Mesendoderm (in vitro differentiated cells): Measurements from ENCODE around the gene LACTBL1. TPM values are rescaled to one million over a fixed set of nuclear protein-coding genes. Genes with fewer than 3 reads are reported as not detected.

Source experiments
- DNase-seq: peaks from one replicate; pipeline ENCODE4 v3.0.0; 2013
- H2AK5ac ChIP-seq: 2 replicates; pipeline ENCODE4 v1.6.1; 2013; ENCODE audit warnings: low read length, inconsistent platforms
- H2BK120ac ChIP-seq: 2 replicates; pipeline ENCODE4 v1.6.1; 2013; ENCODE audit warnings: low read depth, mild to moderate bottlenecking, low read length, moderate library complexity, mixed read lengths
- H2BK15ac ChIP-seq: replicated peaks from 2 replicates; pipeline ENCODE4 v1.6.1; 2013; ENCODE audit warnings: low read depth, mild to moderate bottlenecking, moderate library complexity
- H2BK5ac ChIP-seq: 2 replicates; pipeline ENCODE4 v1.6.1; 2013; ENCODE audit warnings: low read length, inconsistent platforms
- H3K18ac ChIP-seq: 2 replicates; pipeline ENCODE4 v1.6.1; 2013; ENCODE audit warnings: mild to moderate bottlenecking, low read length, mixed read lengths
- H3K23ac ChIP-seq: one replicate; pipeline ENCODE4 v1.6.1; 2013; ENCODE audit warnings: low read length
- H3K27ac ChIP-seq: 2 replicates; pipeline ENCODE4 v1.5.1; 2013; ENCODE audit warnings: low read depth, mild to moderate bottlenecking, inconsistent platforms, low read length, moderate library complexity
- H3K27me3 ChIP-seq: 2 replicates; pipeline ENCODE4 v1.6.1; 2013; ENCODE audit warnings: low read length, control low read depth, mild to moderate bottlenecking, inconsistent platforms; ENCODE audit not compliant: insufficient read depth, poor library complexity
- H3K36me3 ChIP-seq: 2 replicates; pipeline ENCODE4 v1.6.1; 2013; ENCODE audit warnings: low read length, inconsistent platforms; ENCODE audit not compliant: control insufficient read depth, insufficient read depth
- H3K4ac ChIP-seq: one replicate; pipeline ENCODE4 v1.6.1; 2013; ENCODE audit warnings: low read depth, mild to moderate bottlenecking, low read length, moderate library complexity
- H3K4me1 ChIP-seq: 2 replicates; pipeline ENCODE4 v1.6.1; 2013; ENCODE audit warnings: low read depth, low read length, inconsistent platforms; ENCODE audit not compliant: control insufficient read depth
- H3K4me2 ChIP-seq: 2 replicates; pipeline ENCODE4 v1.6.1; 2013; ENCODE audit warnings: low read length
- H3K4me3 ChIP-seq: 2 replicates; pipeline ENCODE4 v1.5.1; 2013; ENCODE audit warnings: mild to moderate bottlenecking, low read length
- H3K56ac ChIP-seq: one replicate; pipeline ENCODE4 v1.6.1; 2013; ENCODE audit warnings: low read length
- H3K79me1 ChIP-seq: 2 replicates; pipeline ENCODE4 v1.6.1; 2013; ENCODE audit warnings: low read length, inconsistent platforms
- H3K79me2 ChIP-seq: 2 replicates; pipeline ENCODE4 v1.6.1; 2013; ENCODE audit warnings: mild to moderate bottlenecking, low read length; ENCODE audit not compliant: control insufficient read depth, insufficient read depth
- H3K9ac ChIP-seq: 2 replicates; pipeline ENCODE4 v1.6.1; 2013; ENCODE audit warnings: low read length, inconsistent platforms
- H4K5ac ChIP-seq: one replicate; pipeline ENCODE4 v1.6.1; 2013; ENCODE audit warnings: low read length
- H4K8ac ChIP-seq: one replicate; pipeline ENCODE4 v1.6.1; 2013; ENCODE audit warnings: low read depth, mild to moderate bottlenecking, control low read depth, low read length, moderate library complexity
- WGBS: extraction: QIAGEN DNeasy Blood & Tissue Kit; methylation state at CpG from one replicate; pipeline ENCODE4 v1.1.7; 2013; ENCODE audit warnings: low lambda C conversion rate, missing lambda C conversion rate; ENCODE audit not compliant: insufficient coverage; ENCODE audit errors: extremely low coverage; 5-methylcytosine and 5-hydroxymethylcytosine counted together
- polyA plus RNA-seq, 2 experiments: library from polyadenylated mRNA; stranded (reverse); fragments of 200-250 nt; gene quantifications; one replicate each; pipeline ENCODE4 v1.2.3, GENCODE V29; 2013

LACTBL1 gene
- polyA plus RNA-seq (2013, experiment 1 of 2), result not detected
- not detected for polyA plus RNA-seq (2013, experiment 2 of 2)

- H4K8ac ChIP-seq, result no peak within 1 kb of the TSS
- no peak within 1 kb of the TSS for H2AK5ac ChIP-seq
- no peaks in the 10 kb centered on the region for H3K4me1 ChIP-seq
- no peak within 1 kb of the TSS for H3K27ac ChIP-seq
- no peak within 1 kb of the TSS for H3K4ac ChIP-seq
- no peak within 1 kb of the TSS for H3K18ac ChIP-seq
- no peak within 1 kb of the TSS for H2BK15ac ChIP-seq
- H3K4me3 ChIP-seq, result no peak within 1 kb of the TSS
- H3K79me1 ChIP-seq, result no peaks in the 10 kb centered on the region
- H3K9ac ChIP-seq, result no peak within 1 kb of the TSS
- no peak within 1 kb of the TSS for H2BK120ac ChIP-seq
- H3K27me3 ChIP-seq, result no peaks in the 10 kb centered on the region
- H4K5ac ChIP-seq, result no peak within 1 kb of the TSS
- H3K79me2 ChIP-seq, result no peaks in the 10 kb centered on the region
- no peaks in the 10 kb centered on the region for H3K36me3 ChIP-seq
- no peak within 1 kb of the TSS for H2BK5ac ChIP-seq
- DNase-seq, result peak; percentile 22
- WGBS, result no CpG with 5 or more reads among the region's 5 CpGs
- H3K56ac ChIP-seq, result peak within 1 kb of the TSS; percentile 34
- H3K23ac ChIP-seq, result no peak within 1 kb of the TSS
- H3K4me2 ChIP-seq, result no peak within 1 kb of the TSS
Observed at GRCh38 chr1:22972760-22973159, at the start of gene LACTBL1. Gene LACTBL1, minus strand, starts transcription at chr1:22972866. Its CDS starts 550 bp downstream, at chr1:22972316.

GRCh38 chr1:23021834-23022233 is 49.2 kb upstream of the LACTBL1 start:
- Histone ChIP-seq H3K9ac (no peak overlapping the region), H3K79me2 (peaks cover 72% of the 10 kb centered on the region), H3K36me3 (no peaks in the 10 kb centered on the region), H4K8ac (no peak overlapping the region), H3K27ac (no peak overlapping the region), H3K4me2 (no peak overlapping the region), H3K4me3 (no peak overlapping the region), H4K5ac (no peak overlapping the region), H3K18ac (no peak overlapping the region), H2BK5ac (no peak overlapping the region), H3K4me1 (no peaks in the 10 kb centered on the region), H3K4ac (no peak overlapping the region), H3K27me3 (no peaks in the 10 kb centered on the region), H2BK15ac (no peak overlapping the region), H2AK5ac (no peak overlapping the region), H3K56ac (no peak overlapping the region), H2BK120ac (no peak overlapping the region), H3K79me1 (no peaks in the 10 kb centered on the region), H3K23ac (no peak overlapping the region)
- no peak for DNase-seq
- WGBS, result no CpG with 5 or more reads among the region's 2 CpGs

- peak overlapping the region; percentile 84 for H3K56ac ChIP-seq
- no peak overlapping the region for H2BK15ac ChIP-seq
- peak overlapping the region; percentile 92 for H3K4me3 ChIP-seq
- H2AK5ac ChIP-seq, result peak overlapping the region; percentile 71
- no peak overlapping the region for H3K27ac ChIP-seq
- no peaks in the 10 kb centered on the region for H3K36me3 ChIP-seq
- peak overlapping the region; percentile 82 for H3K4me2 ChIP-seq
- no peak overlapping the region for H4K5ac ChIP-seq
- H2BK120ac ChIP-seq, result no peak overlapping the region
- H3K27me3 ChIP-seq, result no peaks in the 10 kb centered on the region
- H3K79me1 ChIP-seq, result no peaks in the 10 kb centered on the region
- H4K8ac ChIP-seq, result no peak overlapping the region
- WGBS, result no CpG with 5 or more reads among the region's 7 CpGs
- peaks cover 65% of the 10 kb centered on the region for H3K79me2 ChIP-seq
- H3K4me1 ChIP-seq, result no peaks in the 10 kb centered on the region
- DNase-seq, result peak; percentile 32
- H3K18ac ChIP-seq, result no peak overlapping the region
- H3K9ac ChIP-seq, result peak overlapping the region; percentile 86
- H2BK5ac ChIP-seq, result no peak overlapping the region
- no peak overlapping the region for H3K23ac ChIP-seq
- H3K4ac ChIP-seq, result no peak overlapping the region
Observed at GRCh38 chr1:23020706-23021405, 48.2 kb upstream of the LACTBL1 start.

- H3K27me3 ChIP-seq, result no peaks in the 10 kb centered on the region
- H3K4ac ChIP-seq, result peak overlapping the region; percentile 94
- H3K79me2 ChIP-seq, result peaks cover 57% of the 10 kb centered on the region
- no peak overlapping the region for H4K8ac ChIP-seq
- peak overlapping the region; percentile 83 for H3K27ac ChIP-seq
- peak; percentile 69 for DNase-seq
- H3K36me3 ChIP-seq, result no peaks in the 10 kb centered on the region
- H2AK5ac ChIP-seq, result no peak overlapping the region
- H3K4me1 ChIP-seq, result no peaks in the 10 kb centered on the region
- H2BK5ac ChIP-seq, result no peak overlapping the region
- peak overlapping the region; percentile 92 for H3K4me3 ChIP-seq
- H3K56ac ChIP-seq, result peak overlapping the region; percentile 84
- H4K5ac ChIP-seq, result no peak overlapping the region
- peak overlapping the region; percentile 60 for H3K18ac ChIP-seq
- no peak overlapping the region for H2BK120ac ChIP-seq
- H3K4me2 ChIP-seq, result peak overlapping the region; percentile 82
- H3K79me1 ChIP-seq, result no peaks in the 10 kb centered on the region
- no peak overlapping the region for H2BK15ac ChIP-seq
- H3K9ac ChIP-seq, result peak overlapping the region; percentile 86
- WGBS, result no CpG with 5 or more reads among the region's 42 CpGs
- no peak overlapping the region for H3K23ac ChIP-seq
Observed at GRCh38 chr1:23019863-23020625, 47.4 kb upstream of the LACTBL1 start.

GRCh38 chr1:23019094-23019862 is 46.6 kb upstream of the LACTBL1 start, which contains the start of gene KDM1A:
Gene KDM1A, plus strand, starts transcription at chr1:23019468. Its CDS starts 129 bp downstream, at chr1:23019597.
- H3K27ac ChIP-seq, result peak within 1 kb of the TSS; percentile 83
- WGBS, result no CpG with 5 or more reads among the region's 85 CpGs
- no peaks in the 10 kb centered on the region for H3K4me1 ChIP-seq

More at GRCh38 chr1:23019094-23019862, 46.6 kb upstream of the LACTBL1 start, which contains the start of gene KDM1A:
- H2BK15ac ChIP-seq, result no peak within 1 kb of the TSS
- H3K27me3 ChIP-seq, result no peaks in the 10 kb centered on the region
- H3K56ac ChIP-seq, result peak within 1 kb of the TSS; percentile 84
- H3K23ac ChIP-seq, result peak within 1 kb of the TSS; percentile 70
- peak within 1 kb of the TSS; percentile 94 for H3K4ac ChIP-seq
- peak within 1 kb of the TSS; percentile 86 for H3K9ac ChIP-seq
- peak within 1 kb of the TSS; percentile 28 for H4K5ac ChIP-seq
- no peaks in the 10 kb centered on the region for H3K79me1 ChIP-seq
- H2BK120ac ChIP-seq, result no peak within 1 kb of the TSS
- peak within 1 kb of the TSS; percentile 88 for H4K8ac ChIP-seq
- H2BK5ac ChIP-seq, result no peak within 1 kb of the TSS
- peak; percentile 98 for DNase-seq
- H2AK5ac ChIP-seq, result no peak within 1 kb of the TSS
- peak within 1 kb of the TSS; percentile 82 for H3K4me2 ChIP-seq
- H3K36me3 ChIP-seq, result no peaks in the 10 kb centered on the region
- H3K79me2 ChIP-seq, result peaks cover 49% of the 10 kb centered on the region
- peak within 1 kb of the TSS; percentile 92 for H3K4me3 ChIP-seq
- peak within 1 kb of the TSS; percentile 80 for H3K18ac ChIP-seq
